ENCODE results near the gene TRIM10.

The TRIM10 gene

DNA sequence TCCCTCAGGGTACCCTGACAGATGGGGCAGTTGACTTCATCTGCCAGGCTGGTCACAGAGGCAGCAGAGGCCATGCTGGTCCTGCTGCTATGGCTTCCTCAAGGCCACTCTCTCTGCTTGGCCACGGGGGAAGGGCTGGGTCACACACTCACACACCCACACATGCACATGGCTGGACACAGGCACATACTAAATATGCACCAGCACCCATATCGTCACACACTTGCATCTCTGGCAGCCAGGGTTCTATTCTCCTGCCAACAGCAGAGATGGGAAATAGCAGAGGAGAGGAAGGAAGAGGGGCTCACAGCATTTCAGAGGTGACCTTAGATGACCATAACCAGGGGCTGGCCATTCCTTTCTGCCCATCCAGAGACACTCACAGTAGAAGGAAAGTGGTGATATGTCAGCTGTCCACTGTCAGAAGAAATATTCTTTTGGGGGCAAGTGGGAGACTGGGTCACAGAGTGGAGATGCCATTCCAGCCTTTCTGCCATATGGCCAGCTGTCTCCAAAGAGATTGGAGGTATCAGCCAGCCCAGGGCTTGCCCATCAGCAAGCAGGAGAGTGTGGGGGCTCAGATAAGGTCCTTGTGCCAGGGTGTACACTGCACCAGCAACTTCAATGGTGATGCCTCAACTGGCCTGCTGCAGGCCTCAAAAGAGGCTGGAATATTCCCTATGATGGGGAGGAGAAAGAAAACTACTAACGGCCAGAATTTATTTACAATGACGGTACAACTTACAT is at the start of gene TRIM10:
Gene TRIM10 (minus strand): TSS at position 427 of the 747 bp plus-strand sequence. CDS start 353 bp downstream, at position 74.
- Histone ChIP-seq H3K27me3 (ENCODE audit: insufficient read depth, low read length) (no peaks in the 10 kb centered on the region), H2AFZ (ENCODE audit: low read length, unreplicated experiment) (no peak within 1 kb of the TSS), H3K4me3 (ENCODE audit: low read depth, low read length) (no peak within 1 kb of the TSS), H3K4me1 (ENCODE audit: control insufficient read depth, insufficient read depth, low read length, unreplicated experiment) (peaks cover 17% of the 10 kb centered on the region), H3K27ac (ENCODE audit: low read depth, low read length) (no peak within 1 kb of the TSS), H3K79me2 (ENCODE audit: control insufficient read depth, insufficient read depth, low read length, unreplicated experiment) (no peaks in the 10 kb centered on the region), H3K36me3 (ENCODE audit: insufficient read depth, low read length) (no peaks in the 10 kb centered on the region)

DNA sequence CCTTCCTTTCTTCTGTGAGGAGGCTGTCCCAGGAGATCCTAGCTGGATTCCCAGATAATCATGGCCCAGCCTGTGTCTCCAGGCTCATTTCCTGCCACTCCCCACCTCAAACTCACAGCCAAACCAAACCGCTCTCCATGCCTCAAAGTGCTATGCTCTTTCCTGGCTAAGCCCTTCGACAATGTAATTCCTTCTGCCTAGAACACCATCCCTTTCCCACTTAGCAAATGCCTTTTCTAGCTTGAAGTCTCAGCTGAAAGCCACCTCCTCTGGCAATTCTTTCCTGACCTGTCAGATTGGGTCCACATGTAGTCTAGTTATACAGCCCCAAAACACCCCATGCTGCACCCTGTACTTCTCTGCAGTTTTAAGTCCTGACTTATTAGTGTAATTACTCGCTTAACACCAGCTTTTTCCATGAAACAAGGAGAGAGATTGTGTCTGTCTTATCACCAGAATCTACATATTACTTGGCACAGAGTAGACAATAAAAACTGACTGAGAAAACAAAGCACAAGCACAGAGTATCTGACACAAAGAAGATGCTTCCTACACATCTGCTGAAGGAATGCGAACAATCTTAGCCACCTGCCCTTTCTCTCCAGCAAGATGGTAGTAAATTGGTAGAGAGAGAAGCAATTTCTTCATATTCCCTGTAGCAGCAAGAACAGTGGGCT is 46.7 kb upstream of the TRIM10 start:
- Histone ChIP-seq H3K79me2 (ENCODE audit: control insufficient read depth, insufficient read depth, low read length, unreplicated experiment) (peaks cover 89% of the 10 kb centered on the region), H3K27ac (ENCODE audit: low read depth, low read length) (peak overlapping the region; percentile 38; the same call in 1 of the 2 replicates), H3K36me3 (ENCODE audit: insufficient read depth, low read length) (no peaks in the 10 kb centered on the region), H3K27me3 (ENCODE audit: insufficient read depth, low read length) (no peaks in the 10 kb centered on the region), H3K4me3 (ENCODE audit: low read depth, low read length) (peak overlapping the region; percentile 5; the same call in 1 of the 2 replicates), H2AFZ (ENCODE audit: low read length, unreplicated experiment) (no peak overlapping the region), H3K4me1 (ENCODE audit: control insufficient read depth, insufficient read depth, low read length, unreplicated experiment) (peaks cover 50% of the 10 kb centered on the region)

DNA sequence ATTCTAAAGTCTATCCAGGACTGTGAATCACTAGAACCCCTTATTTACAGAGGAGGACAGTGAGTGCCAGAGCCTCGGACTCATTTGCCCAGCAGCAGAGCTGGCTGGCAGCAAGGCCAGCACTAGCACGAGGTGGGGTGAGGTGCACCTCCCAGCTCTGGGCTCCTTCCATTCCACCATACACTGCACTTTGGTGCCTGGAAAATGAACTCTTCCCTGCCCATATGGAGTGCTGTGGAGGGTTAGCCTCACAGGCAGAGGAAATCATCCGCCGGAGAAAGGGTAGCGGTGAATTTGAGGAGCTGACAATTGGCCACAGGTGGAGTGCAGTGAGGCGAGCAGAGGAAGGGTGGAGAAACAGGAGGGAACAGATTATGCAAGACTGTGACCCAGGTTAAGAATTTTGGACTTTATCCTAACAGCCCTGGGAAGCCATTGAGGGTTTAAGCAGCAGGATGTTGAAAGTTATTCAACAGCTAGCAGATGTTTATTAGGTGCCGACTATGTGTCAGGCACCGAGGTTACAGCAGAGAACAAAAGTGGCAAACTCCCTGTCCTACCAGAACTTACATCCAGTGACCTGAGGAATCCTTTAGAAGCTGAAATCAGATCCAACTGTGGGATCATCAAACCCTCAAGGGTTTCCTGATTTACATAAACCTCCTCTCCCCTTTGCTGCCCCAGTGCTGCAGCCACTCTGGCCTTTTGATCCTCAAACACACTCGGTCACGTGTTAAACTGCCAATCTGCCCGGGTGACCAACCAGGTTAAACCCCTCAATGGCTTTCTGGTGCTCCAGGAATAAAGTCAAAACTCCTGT is 46.0 kb upstream of the TRIM10 start:
- Histone ChIP-seq H2AFZ (ENCODE audit: low read length, unreplicated experiment) (no peak overlapping the region), H3K27me3 (ENCODE audit: insufficient read depth, low read length) (no peaks in the 10 kb centered on the region), H3K27ac (ENCODE audit: low read depth, low read length) (peak overlapping the region; percentile 38), H3K79me2 (ENCODE audit: control insufficient read depth, insufficient read depth, low read length, unreplicated experiment) (peaks cover 88% of the 10 kb centered on the region), H3K36me3 (ENCODE audit: insufficient read depth, low read length) (no peaks in the 10 kb centered on the region), H3K4me3 (ENCODE audit: low read depth, low read length) (peak overlapping the region; percentile 5; the same call in 1 of the 2 replicates), H3K4me1 (ENCODE audit: control insufficient read depth, insufficient read depth, low read length, unreplicated experiment) (peaks cover 51% of the 10 kb centered on the region)

GRCh38 chr6:30206152-30206551 is 45.1 kb upstream of the TRIM10 start:
- H3K4me3 ChIP-seq (ENCODE audit: low read depth, low read length), result no peak overlapping the region

DNA sequence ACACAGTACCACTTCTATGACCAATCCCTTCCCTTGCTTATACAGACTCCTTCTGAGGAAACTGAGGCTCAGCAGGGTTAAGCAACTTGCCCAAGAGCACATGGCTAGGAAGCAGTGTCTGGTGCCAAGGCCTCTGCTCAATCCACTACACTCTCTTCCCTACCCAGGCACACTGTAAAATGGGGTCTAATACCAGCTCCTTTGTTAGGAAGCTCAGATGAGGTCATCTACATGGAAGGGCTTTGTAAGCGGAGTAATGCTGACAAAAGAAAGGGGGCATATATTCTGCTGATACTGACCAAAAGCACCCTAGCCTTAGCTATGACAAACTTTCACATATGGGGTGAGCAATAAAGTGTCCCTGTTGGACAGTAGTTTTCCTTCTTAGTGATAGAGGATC is 43.1 kb upstream of the TRIM10 start:
- Histone ChIP-seq H3K4me3 (ENCODE audit: low read depth, low read length) (no peak overlapping the region), H3K79me2 (ENCODE audit: control insufficient read depth, insufficient read depth, low read length, unreplicated experiment) (peaks cover 77% of the 10 kb centered on the region), H3K27me3 (ENCODE audit: insufficient read depth, low read length) (no peaks in the 10 kb centered on the region), H3K4me1 (ENCODE audit: control insufficient read depth, insufficient read depth, low read length, unreplicated experiment) (peaks cover 33% of the 10 kb centered on the region), H2AFZ (ENCODE audit: low read length, unreplicated experiment) (no peak overlapping the region), H3K36me3 (ENCODE audit: insufficient read depth, low read length) (peaks cover 10% of the 10 kb centered on the region; the same call in 1 of the 2 replicates), H3K27ac (ENCODE audit: low read depth, low read length) (no peak overlapping the region)

More at GRCh38 chr6:30206152-30206551, 45.1 kb upstream of the TRIM10 start:
- no peaks in the 10 kb centered on the region for H3K36me3 ChIP-seq (ENCODE audit: insufficient read depth, low read length)
- H3K79me2 ChIP-seq (ENCODE audit: control insufficient read depth, insufficient read depth, low read length, unreplicated experiment), result peaks cover 83% of the 10 kb centered on the region
- no peak overlapping the region for H2AFZ ChIP-seq (ENCODE audit: low read length, unreplicated experiment)
- peaks cover 42% of the 10 kb centered on the region for H3K4me1 ChIP-seq (ENCODE audit: control insufficient read depth, insufficient read depth, low read length, unreplicated experiment)
- peak overlapping the region; percentile 38 for H3K27ac ChIP-seq (ENCODE audit: low read depth, low read length)
- no peaks in the 10 kb centered on the region for H3K27me3 ChIP-seq (ENCODE audit: insufficient read depth, low read length)

- no peaks in the 10 kb centered on the region for H3K27me3 ChIP-seq (ENCODE audit: insufficient read depth, low read length)
- H3K4me1 ChIP-seq (ENCODE audit: control insufficient read depth, insufficient read depth, low read length, unreplicated experiment), result peaks cover 20% of the 10 kb centered on the region
- H3K36me3 ChIP-seq (ENCODE audit: insufficient read depth, low read length), result peaks cover 10% of the 10 kb centered on the region; the same call in 1 of the 2 replicates
- H3K27ac ChIP-seq (ENCODE audit: low read depth, low read length), result no peak overlapping the region
- H2AFZ ChIP-seq (ENCODE audit: low read length, unreplicated experiment), result no peak overlapping the region
- H3K79me2 ChIP-seq (ENCODE audit: control insufficient read depth, insufficient read depth, low read length, unreplicated experiment), result peaks cover 60% of the 10 kb centered on the region
- no peak overlapping the region for H3K4me3 ChIP-seq (ENCODE audit: low read depth, low read length)
Observed at GRCh38 chr6:30202366-30202765, 41.4 kb upstream of the TRIM10 start.

- H3K4me1 ChIP-seq (ENCODE audit: control insufficient read depth, insufficient read depth, low read length, unreplicated experiment), result peaks cover 4% of the 10 kb centered on the region
- peaks cover 43% of the 10 kb centered on the region for H3K79me2 ChIP-seq (ENCODE audit: control insufficient read depth, insufficient read depth, low read length, unreplicated experiment)
- H3K27me3 ChIP-seq (ENCODE audit: insufficient read depth, low read length), result no peaks in the 10 kb centered on the region
- H3K4me3 ChIP-seq (ENCODE audit: low read depth, low read length), result no peak overlapping the region
- no peak overlapping the region for H3K27ac ChIP-seq (ENCODE audit: low read depth, low read length)
- peaks cover 17% of the 10 kb centered on the region; the same call in 1 of the 2 replicates for H3K36me3 ChIP-seq (ENCODE audit: insufficient read depth, low read length)
- no peak overlapping the region for H2AFZ ChIP-seq (ENCODE audit: low read length, unreplicated experiment)
Observed at GRCh38 chr6:30200551-30201281, 39.7 kb upstream of the TRIM10 start.

- no peak overlapping the region for H3K4me3 ChIP-seq (ENCODE audit: low read depth, low read length)
- no peaks in the 10 kb centered on the region for H3K27me3 ChIP-seq (ENCODE audit: insufficient read depth, low read length)
- H3K79me2 ChIP-seq (ENCODE audit: control insufficient read depth, insufficient read depth, low read length, unreplicated experiment), result peaks cover 21% of the 10 kb centered on the region
- H3K4me1 ChIP-seq (ENCODE audit: control insufficient read depth, insufficient read depth, low read length, unreplicated experiment), result peaks cover 12% of the 10 kb centered on the region
- H3K27ac ChIP-seq (ENCODE audit: low read depth, low read length), result no peak overlapping the region
- H3K36me3 ChIP-seq (ENCODE audit: insufficient read depth, low read length), result peaks cover 21% of the 10 kb centered on the region; the same call in 1 of the 2 replicates
- no peak overlapping the region for H2AFZ ChIP-seq (ENCODE audit: low read length, unreplicated experiment)
Observed at GRCh38 chr6:30198166-30199084, 37.4 kb upstream of the TRIM10 start.

GRCh38 chr6:30196376-30196775 is 35.4 kb upstream of the TRIM10 start:
- H3K27ac ChIP-seq (ENCODE audit: low read depth, low read length), result no peak overlapping the region
- peaks cover 8% of the 10 kb centered on the region for H3K4me1 ChIP-seq (ENCODE audit: control insufficient read depth, insufficient read depth, low read length, unreplicated experiment)
- no peaks in the 10 kb centered on the region for H3K27me3 ChIP-seq (ENCODE audit: insufficient read depth, low read length)
- H3K79me2 ChIP-seq (ENCODE audit: control insufficient read depth, insufficient read depth, low read length, unreplicated experiment), result peaks cover 10% of the 10 kb centered on the region
- H3K4me3 ChIP-seq (ENCODE audit: low read depth, low read length), result no peak overlapping the region
- H2AFZ ChIP-seq (ENCODE audit: low read length, unreplicated experiment), result no peak overlapping the region
- peaks cover 21% of the 10 kb centered on the region; the same call in 1 of the 2 replicates for H3K36me3 ChIP-seq (ENCODE audit: insufficient read depth, low read length)
